Stimulated activated CD4-positive, alpha-beta T cell treated with anti-CD3 and anti-CD28 coated beads, Interleukin-15, amount 100 ng/mL, for 24 hours (primary cell): Measurements from ENCODE around the gene CCNB3.
"Not testable (repeated sequence)": the region's sequence is repeated elsewhere in the genome, so short reads cannot be mapped to it uniquely, and the experiment has no call there.

Experiments used
- DNase-seq: peaks from one replicate; pipeline ENCODE4 v3.0.0-alpha.2; 2020

Gene CCNB3, protein sequence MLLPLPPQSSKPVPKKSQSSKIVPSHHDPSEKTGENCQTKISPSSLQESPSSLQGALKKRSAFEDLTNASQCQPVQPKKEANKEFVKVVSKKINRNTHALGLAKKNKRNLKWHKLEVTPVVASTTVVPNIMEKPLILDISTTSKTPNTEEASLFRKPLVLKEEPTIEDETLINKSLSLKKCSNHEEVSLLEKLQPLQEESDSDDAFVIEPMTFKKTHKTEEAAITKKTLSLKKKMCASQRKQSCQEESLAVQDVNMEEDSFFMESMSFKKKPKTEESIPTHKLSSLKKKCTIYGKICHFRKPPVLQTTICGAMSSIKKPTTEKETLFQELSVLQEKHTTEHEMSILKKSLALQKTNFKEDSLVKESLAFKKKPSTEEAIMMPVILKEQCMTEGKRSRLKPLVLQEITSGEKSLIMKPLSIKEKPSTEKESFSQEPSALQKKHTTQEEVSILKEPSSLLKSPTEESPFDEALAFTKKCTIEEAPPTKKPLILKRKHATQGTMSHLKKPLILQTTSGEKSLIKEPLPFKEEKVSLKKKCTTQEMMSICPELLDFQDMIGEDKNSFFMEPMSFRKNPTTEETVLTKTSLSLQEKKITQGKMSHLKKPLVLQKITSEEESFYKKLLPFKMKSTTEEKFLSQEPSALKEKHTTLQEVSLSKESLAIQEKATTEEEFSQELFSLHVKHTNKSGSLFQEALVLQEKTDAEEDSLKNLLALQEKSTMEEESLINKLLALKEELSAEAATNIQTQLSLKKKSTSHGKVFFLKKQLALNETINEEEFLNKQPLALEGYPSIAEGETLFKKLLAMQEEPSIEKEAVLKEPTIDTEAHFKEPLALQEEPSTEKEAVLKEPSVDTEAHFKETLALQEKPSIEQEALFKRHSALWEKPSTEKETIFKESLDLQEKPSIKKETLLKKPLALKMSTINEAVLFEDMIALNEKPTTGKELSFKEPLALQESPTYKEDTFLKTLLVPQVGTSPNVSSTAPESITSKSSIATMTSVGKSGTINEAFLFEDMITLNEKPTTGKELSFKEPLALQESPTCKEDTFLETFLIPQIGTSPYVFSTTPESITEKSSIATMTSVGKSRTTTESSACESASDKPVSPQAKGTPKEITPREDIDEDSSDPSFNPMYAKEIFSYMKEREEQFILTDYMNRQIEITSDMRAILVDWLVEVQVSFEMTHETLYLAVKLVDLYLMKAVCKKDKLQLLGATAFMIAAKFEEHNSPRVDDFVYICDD (N-terminal part only)

DNA sequence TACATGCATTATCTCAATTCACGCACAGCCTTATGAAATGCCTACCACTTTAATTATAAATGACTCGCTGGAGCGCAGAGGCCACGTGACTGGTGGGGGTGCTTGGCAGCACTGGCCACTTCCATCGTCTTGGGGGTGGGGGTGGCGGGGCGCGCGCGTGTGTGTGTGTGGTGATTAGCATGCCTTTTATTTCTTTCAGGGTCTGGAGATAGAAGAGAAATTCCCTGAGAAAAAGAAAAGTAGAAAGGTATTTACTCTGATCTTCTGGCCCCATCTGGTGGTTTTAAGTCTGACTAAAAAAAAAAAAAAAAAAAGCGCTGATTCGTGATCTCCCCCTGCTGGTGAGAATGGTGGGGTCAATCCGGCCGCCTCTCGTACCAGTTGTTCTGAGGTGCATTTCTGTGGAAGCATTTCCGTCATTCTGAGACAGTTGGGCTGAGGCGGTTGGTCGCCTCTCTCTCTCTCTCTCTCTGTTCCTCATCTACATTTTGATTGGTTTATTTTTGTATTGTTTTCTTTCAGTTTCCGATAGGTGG, at the start of gene CCNB3:
Gene CCNB3 (plus strand): TSS at position 402 of the 536 bp plus-strand sequence. CDS start 80,399 bp downstream, outside the sequence.
- DNase-seq = peak; percentile 75

- DNase-seq = no peak
Observed at GRCh38 chrX:50157545-50158135, 46.9 kb upstream of the CCNB3 start.

- no peak for DNase-seq
Observed at GRCh38 chrX:50158593-50158992, 46.0 kb upstream of the CCNB3 start.

GRCh38 chrX:50161127-50161526, 43.4 kb upstream of the CCNB3 start:
- no peak for DNase-seq

GRCh38 chrX:50165727-50166126, 38.8 kb upstream of the CCNB3 start:
- DNase-seq = no peak

DNA sequence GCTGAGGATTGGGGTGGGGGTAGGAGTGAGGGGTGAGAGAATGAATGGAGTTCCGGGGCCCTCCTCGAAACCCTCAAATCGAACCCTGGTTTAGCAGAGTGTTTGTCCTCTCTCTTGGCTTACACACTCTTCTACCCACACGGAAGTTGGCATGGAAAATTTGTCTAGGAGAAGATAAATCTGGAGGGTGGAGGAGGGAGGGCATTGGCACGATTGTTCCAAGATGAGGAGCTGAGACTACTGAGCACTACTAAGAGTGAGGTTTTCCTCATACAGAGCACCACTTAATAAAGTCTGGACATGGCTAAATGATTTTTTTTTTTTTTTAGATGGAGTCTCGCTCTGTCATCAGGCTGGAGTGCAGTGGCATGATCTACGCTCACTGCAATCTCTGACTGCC, 37.2 kb upstream of the CCNB3 start:
- DNase-seq = no peak

DNA sequence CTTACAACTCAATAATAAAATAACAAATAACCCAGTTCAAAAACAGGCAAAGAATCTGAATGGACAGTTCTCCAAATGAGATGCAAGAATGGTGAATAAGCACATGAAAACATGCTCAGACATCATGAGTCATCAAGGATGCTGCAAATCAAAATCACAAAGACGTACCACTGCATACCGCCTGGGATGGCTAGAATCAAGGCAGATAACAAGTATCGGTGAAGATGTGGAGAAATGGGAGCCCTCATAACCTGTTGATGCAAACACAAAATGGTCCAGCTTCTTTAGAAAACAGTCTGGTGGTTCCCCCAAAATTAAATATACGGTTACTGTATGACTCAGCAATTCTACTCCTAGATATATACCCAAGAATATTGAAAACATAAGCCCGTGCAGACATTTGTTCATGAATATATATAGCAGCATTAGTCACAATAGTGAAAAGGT, 36.3 kb upstream of the CCNB3 start:
- no peak for DNase-seq

- DNase-seq = no peak
Observed at GRCh38 chrX:50169717-50170116, 34.8 kb upstream of the CCNB3 start.

GRCh38 chrX:50180073-50180940, 24.3 kb upstream of the CCNB3 start:
- DNase-seq = no peak

GRCh38 chrX:50183891-50184290, 20.7 kb upstream of the CCNB3 start:
- DNase-seq = no peak

- DNase-seq = no peak
Observed at GRCh38 chrX:50188859-50189600, 15.5 kb upstream of the CCNB3 start.

DNA sequence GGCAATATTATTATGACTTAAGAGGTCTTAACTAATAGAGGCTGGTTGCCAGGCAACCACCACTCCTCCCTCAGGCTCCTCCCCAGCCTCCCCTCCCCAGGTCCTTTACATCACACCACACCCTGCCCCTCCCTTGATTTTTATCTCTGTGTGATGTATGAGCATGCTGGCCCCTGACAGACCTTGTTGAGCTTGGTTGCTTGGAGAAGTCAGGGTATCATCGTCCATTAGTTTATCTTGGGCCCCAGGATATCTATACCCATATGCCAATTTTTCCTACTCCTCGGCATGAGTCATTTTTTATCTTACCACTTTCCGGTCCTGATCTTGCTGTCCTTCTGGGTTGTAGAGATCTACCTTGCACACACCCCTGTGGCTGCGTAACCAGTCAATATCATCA, 6.2 kb upstream of the CCNB3 start:
- no peak for DNase-seq

DNA sequence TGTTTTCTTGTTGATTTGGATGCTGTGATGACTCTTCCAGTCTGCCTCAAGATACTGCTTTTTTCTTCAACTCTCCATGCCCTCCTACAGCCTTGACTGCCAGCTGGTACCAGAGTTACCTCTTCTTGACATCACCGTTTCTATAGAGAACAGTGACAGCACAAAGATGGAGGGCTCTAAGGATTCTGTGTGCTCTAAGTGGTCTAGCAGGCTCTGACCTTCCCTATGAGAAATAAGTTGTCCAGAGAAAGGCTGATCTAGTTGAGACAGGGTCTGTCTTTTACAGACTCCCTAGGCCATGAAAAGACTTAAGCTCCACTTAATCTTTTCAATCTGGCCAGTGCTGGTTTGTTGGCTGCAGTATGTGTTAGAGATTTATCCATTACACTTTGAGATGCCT, 3.7 kb upstream of the CCNB3 start, which contains the start of gene AKAP4:
Gene AKAP4 (minus strand): TSS at position 101 of the 400 bp plus-strand sequence. CDS start 118 bp downstream, outside the sequence.
- DNase-seq = no peak

DNA sequence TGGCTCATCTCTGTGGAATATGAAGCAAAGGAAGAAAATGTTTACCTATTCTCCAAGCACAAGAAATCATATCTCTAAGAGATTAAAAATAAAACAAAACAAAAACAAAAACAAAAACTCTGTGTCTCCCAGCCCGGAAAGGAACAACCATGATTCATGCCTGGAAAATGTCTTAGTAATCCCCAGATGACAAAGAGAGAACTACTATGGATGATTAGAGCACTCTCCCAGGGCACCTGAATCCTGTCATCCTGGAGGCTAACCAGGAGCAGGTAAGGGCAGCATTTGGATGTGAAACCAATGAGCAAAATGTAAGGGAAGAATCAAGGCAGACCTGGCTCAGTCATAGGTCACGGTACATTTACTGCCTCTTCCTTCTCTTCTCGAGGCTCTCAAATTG, 2.0 kb upstream of the CCNB3 start:
- DNase-seq = no peak

GRCh38 chrX:50206753-50207152, 2.2 kb downstream of the CCNB3 start:
- no peak for DNase-seq

GRCh38 chrX:50211510-50211909, 6.9 kb downstream of the CCNB3 start:
- no peak for DNase-seq

- no peak for DNase-seq
Observed at GRCh38 chrX:50281253-50281652, 76.7 kb downstream of the CCNB3 start.

GRCh38 chrX:50327235-50327634, 122.7 kb downstream of the CCNB3 start:
- no peak for DNase-seq

- DNase-seq = not testable (repeated sequence)
Observed at GRCh38 chrX:50332668-50333067, 128.1 kb downstream of the CCNB3 start.

DNA sequence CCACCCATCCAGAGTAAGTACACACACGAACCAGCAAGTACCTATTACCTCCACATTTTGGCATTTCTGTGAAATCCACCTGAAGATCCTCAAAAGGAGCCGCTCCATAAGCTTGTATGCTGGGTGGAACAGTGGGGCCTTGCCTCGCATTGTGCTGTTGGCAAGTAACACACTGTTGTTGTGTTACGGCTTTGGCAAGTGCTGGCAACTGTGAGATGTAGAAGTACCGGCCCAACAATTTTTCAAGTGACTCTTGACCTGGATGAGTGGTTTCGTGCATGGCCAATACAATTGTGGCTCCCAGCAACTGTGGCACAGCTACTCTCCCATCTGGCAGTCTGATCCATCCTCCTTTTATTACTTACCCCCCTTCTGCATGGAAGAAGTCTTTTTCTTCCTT, 128.7 kb downstream of the CCNB3 start:
- no peak for DNase-seq
